Keratinocyte (primary cell): ENCODE measurements around the gene GADD45G.

ENCODE experiments used
- CTCF ChIP-seq, 3 experiments: IDR thresholded peaks in 1 of 3; conservative IDR thresholded peaks in 1 of 3; optimal IDR thresholded peaks in 1 of 3; 2 replicates in 2 of 3; 3 replicates in 1 of 3; pipeline versions ENCODE3 to v1.5.1; 2011; ENCODE audit warnings: low read length in 3 of 3, mild to moderate bottlenecking in 3 of 3, moderate library complexity in 2 of 3, control low read depth in 1 of 3, inconsistent platforms in 1 of 3; ENCODE audit not compliant: insufficient read depth in 2 of 3; ENCODE audit errors: extremely low read depth in 1 of 3
- EZH2 ChIP-seq: IDR thresholded peaks from one replicate; pipeline ENCODE4 v1.6.1; 2012; ENCODE audit warnings: inconsistent platforms, mild to moderate bottlenecking, low read length, moderate library complexity

- no peak for TF ChIP-seq CTCF (optimal IDR thresholded peaks at IDR 0.05 in 1 of 3, IDR thresholded peaks at IDR 0.05 in 1 of 3, conservative IDR thresholded peaks at IDR 0.05 in 1 of 3; ENCODE audit: extremely low read depth in 1 of 3, insufficient read depth in 2 of 3, low read length in 3 of 3)
- no peak for TF ChIP-seq EZH2
Measured at GRCh38 chr9:89629081-89629976, 24.5 kb downstream of the GADD45G start.
